Measurements from ENCODE around the gene ZNF853. TPM values are rescaled to one million over a fixed set of nuclear protein-coding genes. Genes with fewer than 3 reads are reported as not detected.

Gene ZNF853
- total RNA-seq, 2 donors from 2014 or later: 0.91 to 2.2 TPM

DNA sequence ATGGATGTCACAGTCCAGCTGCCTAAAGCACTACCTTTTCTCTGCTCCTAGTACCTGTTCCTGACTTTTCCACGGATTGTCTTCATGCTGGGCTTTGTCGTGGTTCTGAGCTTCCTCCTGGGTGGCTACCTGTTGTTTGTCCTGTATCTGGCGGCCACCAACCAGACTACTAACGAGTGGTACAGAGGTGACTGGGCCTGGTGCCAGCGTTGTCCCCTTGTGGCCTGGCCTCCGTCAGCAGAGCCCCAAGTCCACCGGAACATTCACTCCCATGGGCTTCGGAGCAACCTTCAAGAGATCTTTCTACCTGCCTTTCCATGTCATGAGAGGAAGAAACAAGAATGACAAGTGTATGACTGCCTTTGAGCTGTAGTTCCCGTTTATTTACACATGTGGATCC, 26.8 kb upstream of the ZNF853 start:
- Histone ChIP-seq H3K4me3 (no peak overlapping the region), H3K9ac (ENCODE audit: low read depth in 2 of 2, low read length in 2 of 2) (no peak overlapping the region), H3K27ac (no peak overlapping the region), H3K9me3 (no peaks in the 10 kb centered on the region), H3K4me1 (peaks cover 11% of the 10 kb centered on the region), H3K27me3 (no peaks in the 10 kb centered on the region), H3K36me3 (no peaks in the 10 kb centered on the region)
- intact Hi-C loops (cut with DNase I): no loop called here
- TF ChIP-seq, protein P1, sequence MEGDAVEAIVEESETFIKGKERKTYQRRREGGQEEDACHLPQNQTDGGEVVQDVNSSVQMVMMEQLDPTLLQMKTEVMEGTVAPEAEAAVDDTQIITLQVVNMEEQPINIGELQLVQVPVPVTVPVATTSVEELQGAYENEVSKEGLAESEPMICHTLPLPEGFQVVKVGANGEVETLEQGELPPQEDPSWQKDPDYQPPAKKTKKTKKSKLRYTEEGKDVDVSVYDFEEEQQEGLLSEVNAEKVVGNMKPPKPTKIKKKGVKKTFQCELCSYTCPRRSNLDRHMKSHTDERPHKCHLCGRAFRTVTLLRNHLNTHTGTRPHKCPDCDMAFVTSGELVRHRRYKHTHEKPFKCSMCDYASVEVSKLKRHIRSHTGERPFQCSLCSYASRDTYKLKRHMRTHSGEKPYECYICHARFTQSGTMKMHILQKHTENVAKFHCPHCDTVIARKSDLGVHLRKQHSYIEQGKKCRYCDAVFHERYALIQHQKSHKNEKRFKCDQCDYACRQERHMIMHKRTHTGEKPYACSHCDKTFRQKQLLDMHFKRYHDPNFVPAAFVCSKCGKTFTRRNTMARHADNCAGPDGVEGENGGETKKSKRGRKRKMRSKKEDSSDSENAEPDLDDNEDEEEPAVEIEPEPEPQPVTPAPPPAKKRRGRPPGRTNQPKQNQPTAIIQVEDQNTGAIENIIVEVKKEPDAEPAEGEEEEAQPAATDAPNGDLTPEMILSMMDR (IDR thresholded peaks at IDR 0.05): no peak
- DNase-seq: no peak

DNA sequence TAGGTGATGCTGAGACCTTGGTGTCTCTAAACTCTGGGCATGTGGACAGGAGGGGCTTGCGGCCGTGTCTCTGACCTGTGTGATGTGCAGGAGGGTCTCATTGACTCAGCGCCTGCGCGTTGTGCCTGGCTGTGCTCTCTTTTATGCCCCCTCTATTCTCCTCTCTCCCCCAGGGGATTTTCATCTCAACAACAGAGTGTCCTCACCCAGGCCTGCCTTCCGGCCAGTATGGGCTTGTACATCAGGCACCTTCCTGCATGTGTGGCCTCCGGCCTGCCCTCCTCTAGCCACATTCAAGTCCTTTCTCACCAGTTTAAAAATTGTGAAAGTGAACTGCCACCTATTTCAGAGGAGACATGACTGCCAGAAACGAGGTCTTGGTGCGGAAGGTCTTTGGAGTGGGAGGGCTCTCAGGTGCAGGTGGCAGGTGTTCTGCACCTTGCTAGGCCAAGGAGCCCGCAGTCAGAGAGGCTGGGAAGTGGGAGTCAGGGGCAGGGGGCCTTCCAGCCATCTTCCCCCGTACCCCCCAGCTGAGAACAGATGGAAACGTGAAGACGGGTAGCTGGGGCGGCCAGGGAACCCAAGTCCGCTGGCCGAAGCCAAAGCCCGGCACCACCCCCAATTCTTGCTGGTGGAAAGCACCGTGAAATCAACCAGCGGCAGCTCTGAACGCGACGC, 26.1 kb upstream of the ZNF853 start:
- no peak for DNase-seq
- Histone ChIP-seq H3K36me3 (no peaks in the 10 kb centered on the region), H3K9ac (ENCODE audit: low read depth in 2 of 2, low read length in 2 of 2) (peak overlapping the region in 1 of 2 donors; percentile 91), H3K4me3 (peak overlapping the region; percentile 88), H3K27ac (peak overlapping the region; percentile 80), H3K4me1 (peaks cover 11% of the 10 kb centered on the region), H3K9me3 (no peaks in the 10 kb centered on the region), H3K27me3 (no peaks in the 10 kb centered on the region)
- intact Hi-C loops (cut with DNase I): no loop called here
- TF ChIP-seq, protein P1 (IDR thresholded peaks at IDR 0.05): no peak

DNA sequence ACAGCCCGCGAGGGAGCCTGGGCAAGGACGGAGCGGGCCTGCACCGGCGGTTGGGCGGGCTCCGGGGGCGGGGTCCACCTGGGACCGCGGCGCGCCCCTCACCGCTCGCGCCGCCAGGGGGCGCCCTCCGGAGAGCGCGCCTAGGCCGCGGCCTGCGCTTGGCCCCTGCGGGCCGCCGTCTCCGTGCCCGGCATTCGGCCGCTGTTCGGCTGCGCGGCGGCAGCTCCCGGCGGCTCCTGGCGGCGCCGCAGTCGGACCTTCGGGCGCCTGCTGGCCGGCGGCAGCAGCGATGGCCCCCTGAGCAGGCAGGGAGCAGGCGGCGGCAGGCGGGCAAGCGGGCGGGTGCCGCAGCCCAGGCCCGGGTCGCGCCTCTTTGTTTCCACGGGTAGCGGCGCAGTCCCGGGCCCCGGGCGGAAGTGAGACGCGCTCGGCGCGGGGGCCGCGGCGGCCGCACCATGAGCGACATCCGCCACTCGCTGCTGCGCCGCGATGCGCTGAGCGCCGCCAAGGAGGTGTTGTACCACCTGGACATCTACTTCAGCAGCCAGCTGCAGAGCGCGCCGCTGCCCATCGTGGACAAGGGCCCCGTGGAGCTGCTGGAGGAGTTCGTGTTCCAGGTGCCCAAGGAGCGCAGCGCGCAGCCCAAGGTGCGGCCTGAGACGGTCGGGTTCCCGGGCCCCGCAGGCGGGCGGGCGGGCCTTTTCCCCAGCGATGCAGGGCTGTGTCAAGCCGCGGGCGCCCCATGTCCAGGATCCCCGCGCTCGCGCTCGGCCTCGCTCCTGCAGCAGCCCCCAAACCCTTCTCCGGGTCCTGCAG, 25.4 kb upstream of the ZNF853 start, which contains the start of gene INTS15:
Gene INTS15, plus strand, starts transcription at position 193 of the 816 bp plus-strand sequence. Its CDS starts 263 bp downstream, at position 456.
- Histone ChIP-seq H3K4me3 (peak within 1 kb of the TSS; percentile 88), H3K27me3 (no peaks in the 10 kb centered on the region), H3K4me1 (peaks cover 11% of the 10 kb centered on the region), H3K9ac (ENCODE audit: low read depth in 2 of 2, low read length in 2 of 2) (peak within 1 kb of the TSS; percentile 78 to 91), H3K27ac (peak within 1 kb of the TSS; percentile 80), H3K9me3 (no peaks in the 10 kb centered on the region), H3K36me3 (no peaks in the 10 kb centered on the region)
- TF ChIP-seq, protein P1 (IDR thresholded peaks at IDR 0.05): peak; percentile 52
- intact Hi-C loops (cut with DNase I): no loop called here
- peak; percentile 74 for DNase-seq

DNA sequence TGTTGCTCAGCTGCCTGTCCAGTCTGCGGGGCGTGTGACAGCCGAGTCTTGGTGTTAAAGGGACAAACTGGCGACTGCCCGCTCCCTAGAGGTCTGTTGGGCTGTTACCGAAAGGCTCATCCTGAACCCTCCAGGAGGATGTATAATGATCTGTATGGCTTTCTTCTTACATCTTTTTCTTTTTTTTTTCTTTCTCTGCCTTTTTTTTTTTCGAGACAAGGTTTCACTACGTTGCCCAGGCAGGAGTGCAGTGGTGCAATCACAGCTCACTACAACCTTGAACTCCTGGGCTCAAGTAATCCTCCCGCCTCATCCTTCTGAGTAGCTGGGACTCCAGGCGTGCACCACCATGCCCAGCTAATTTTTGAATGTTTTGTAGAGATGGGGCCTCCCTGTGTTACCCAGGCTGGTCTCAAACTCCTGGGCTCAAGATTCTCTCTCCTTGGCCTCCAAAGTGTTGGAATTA, 24.7 kb upstream of the ZNF853 start:
- intact Hi-C loops (cut with DNase I): no loop called here
- peak overlapping the region; percentile 80 for H3K27ac ChIP-seq
- peak overlapping the region; percentile 78 to 91 for H3K9ac ChIP-seq (ENCODE audit: low read depth in 2 of 2, low read length in 2 of 2)
- H3K27me3 ChIP-seq: no peaks in the 10 kb centered on the region
- peak overlapping the region; percentile 88 for H3K4me3 ChIP-seq
- peaks cover 11% of the 10 kb centered on the region for H3K4me1 ChIP-seq
- no peaks in the 10 kb centered on the region for H3K9me3 ChIP-seq
- DNase-seq: no peak
- no peaks in the 10 kb centered on the region for H3K36me3 ChIP-seq
- TF ChIP-seq, protein P1 (IDR thresholded peaks at IDR 0.05): no peak

DNA sequence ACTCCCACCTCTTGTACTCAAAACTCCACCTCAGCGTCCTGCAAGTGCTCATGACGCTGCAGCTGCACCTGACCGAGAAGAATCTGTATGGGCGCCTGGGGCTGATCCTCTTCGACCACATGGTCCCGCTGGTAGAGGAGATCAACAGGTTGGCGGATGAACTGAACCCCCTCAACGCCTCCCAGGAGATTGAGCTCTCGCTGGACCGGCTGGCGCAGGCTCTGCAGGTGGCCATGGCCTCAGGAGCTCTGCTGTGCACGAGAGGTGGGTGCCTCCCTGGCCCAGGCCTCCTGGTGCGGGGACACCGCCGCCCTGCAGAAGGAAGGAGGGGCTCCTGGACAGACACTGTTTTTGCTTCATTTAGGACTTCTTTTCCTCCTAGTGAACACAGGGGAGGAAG, 15.3 kb upstream of the ZNF853 start:
- H3K4me3 ChIP-seq: no peak overlapping the region
- TF ChIP-seq, protein P1 (IDR thresholded peaks at IDR 0.05): no peak
- peaks cover 7% of the 10 kb centered on the region for H3K36me3 ChIP-seq
- H3K27me3 ChIP-seq: no peaks in the 10 kb centered on the region
- no peak overlapping the region for H3K9ac ChIP-seq (ENCODE audit: low read depth in 2 of 2, low read length in 2 of 2)
- no peak overlapping the region for H3K27ac ChIP-seq
- DNase-seq: no peak
- intact Hi-C loops (cut with DNase I): no loop called here
- no peaks in the 10 kb centered on the region for H3K9me3 ChIP-seq
- no peaks in the 10 kb centered on the region for H3K4me1 ChIP-seq
